Fibroblast of skin of left biceps (primary cell): ENCODE measurements around the gene KCNC4.

ENCODE experiments used
- DNase-seq, 2 experiments: peaks; one replicate each; pipeline ENCODE4 v3.0.0-alpha.2; 2013; ENCODE audit warnings: low read depth in 2 of 2

KCNC4 gene

GRCh38 chr1:110254604-110255391 is 44.7 kb downstream of the KCNC4 start:
- DNase-seq = no peak

DNA sequence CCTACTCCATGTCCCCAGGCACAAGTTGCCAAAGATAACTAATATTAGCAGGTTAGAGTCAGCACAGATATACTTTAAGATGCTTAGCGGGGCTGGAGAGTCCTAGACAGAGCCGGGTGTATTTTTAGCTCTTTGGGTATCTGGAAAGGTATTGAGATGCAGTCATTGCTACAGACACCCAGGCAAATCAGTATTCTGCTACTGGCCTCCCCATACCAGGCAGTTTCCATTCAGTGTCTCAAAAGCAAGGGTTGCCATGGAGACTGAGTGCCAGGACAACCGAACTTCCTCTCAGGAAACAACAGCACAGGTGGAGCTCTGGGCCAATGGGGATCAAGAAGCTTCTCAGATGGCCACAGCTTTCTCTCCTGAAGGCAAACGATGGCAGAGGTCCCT is 45.3 kb downstream of the KCNC4 start:
- DNase-seq = no peak

GRCh38 chr1:110258734-110259133 is 48.6 kb downstream of the KCNC4 start:
- DNase-seq = no peak

DNA sequence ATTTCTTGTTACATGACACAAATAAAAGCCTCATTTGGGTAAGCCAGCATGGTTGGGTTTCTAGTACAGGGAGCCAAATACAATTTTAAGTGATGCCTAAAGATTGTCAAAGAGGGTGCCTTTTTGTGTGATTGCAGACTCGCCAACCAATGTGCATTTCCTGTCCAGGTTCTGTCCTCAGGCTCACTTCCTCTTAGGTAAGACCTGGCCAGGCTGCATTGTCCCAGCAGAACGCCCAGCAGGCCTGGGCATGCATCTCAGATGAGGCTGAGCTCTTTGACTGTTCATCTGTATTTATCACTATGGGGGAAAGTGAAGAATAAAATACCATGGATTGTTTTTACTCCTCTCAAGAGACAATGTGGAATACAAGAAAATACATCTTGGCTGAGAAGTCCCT is 49.7 kb downstream of the KCNC4 start:
- DNase-seq = no peak
